K562 (cell line): ENCODE measurements around the gene NCKAP1. TPM values are rescaled to one million over a fixed set of nuclear protein-coding genes. Genes with fewer than 3 reads are reported as not detected.

Source experiments
- ATAC-seq: fragments of 200-7000 bp; cut with Tn5 transposase; 3 replicates; pipeline ENCODE4 v1.9.1; 2020; ENCODE audit warnings: moderate library complexity
- BruUV-seq: library from RNA; stranded (reverse); fragments of 400-500 nt; replicated peaks from 2 replicates; lab custom pipeline; 2021; lab: Mats Ljungman, UMichigan
- CTCF ChIA-PET: fragments of 300-600 bp; formaldehyde crosslinking; extraction: SDS; loops from one replicate; lab custom pipeline; 2021; ENCODE audit warnings: low intra/inter-chr PET ratio; lab: Yijun Ruan, JAX
- POLR2A ChIA-PET: fragments of 300-600, 350-650 bp; sonication (Branson Sonifier 250); formaldehyde crosslinking; extraction: SDS; loops from one replicate; lab custom pipeline; 2021; ENCODE audit warnings: antibody characterized with exemption, inconsistent platforms; lab: Yijun Ruan, JAX
- DNase-seq, 4 experiments: peaks; one replicate each; pipeline versions ENCODE4 v3.0.0 to v3.0.0-alpha.2; 2011 to 2018; ENCODE audit warnings: low spot score in 3 of 4, mixed read lengths in 3 of 4; ENCODE audit errors: extremely low read depth in 1 of 4
- FAIRE-seq: peaks from 2 replicates; lab custom pipeline; 2011; peaks lifted over from hg19 to GRCh38; lab: Jason Lieb, UNC
- H2AFZ ChIP-seq: 2 replicates; pipeline ENCODE4 v1.6.0; 2011; ENCODE audit warnings: low read depth, low read length, control low read depth, inconsistent platforms
- H3K27ac ChIP-seq: fragments of 200-600 bp; 3 replicates; pipeline ENCODE4 v1.8.0; 2011; ENCODE audit warnings: low read depth, mild to moderate bottlenecking, control low read depth, inconsistent platforms, low read length, moderate library complexity, mixed read lengths; ENCODE audit errors: extremely low read depth
- H3K27me3 ChIP-seq, 2 experiments: fragments of 300-600 bp in 1 of 2; 2 replicates in 1 of 2; 3 replicates in 1 of 2; pipeline versions ENCODE4 v1.6.0 to v1.8.0; 2011; ENCODE audit warnings: inconsistent platforms in 2 of 2, low read length in 2 of 2, mild to moderate bottlenecking in 1 of 2, mixed read lengths in 1 of 2, moderate library complexity in 1 of 2; ENCODE audit not compliant: control insufficient read depth in 2 of 2, insufficient read depth in 2 of 2
- H3K36me3 ChIP-seq: fragments of 300-600 bp; 3 replicates; pipeline ENCODE4 v1.8.0; 2011; ENCODE audit warnings: mild to moderate bottlenecking, low read length, inconsistent platforms; ENCODE audit not compliant: control insufficient read depth, insufficient read depth
- H3K4me1 ChIP-seq, 2 experiments: fragments of 200-600 bp in 1 of 2; replicated peaks in 1 of 2; 2 replicates in 1 of 2; 3 replicates in 1 of 2; pipeline versions ENCODE4 v1.5.1 to v1.8.0; 2011; ENCODE audit warnings: inconsistent platforms in 2 of 2, low read length in 2 of 2, mild to moderate bottlenecking in 1 of 2, mixed read lengths in 1 of 2, moderate library complexity in 1 of 2; ENCODE audit not compliant: control insufficient read depth in 2 of 2, insufficient read depth in 2 of 2
- H3K4me2 ChIP-seq: 2 replicates; pipeline ENCODE4 v1.6.1; 2011; ENCODE audit warnings: low read length, control low read depth, inconsistent platforms, mixed read lengths; ENCODE audit not compliant: insufficient read depth
- H3K4me3 ChIP-seq: fragments of 200-600 bp; sonication (generic), shearing (Covaris generic); 2 replicates; pipeline ENCODE4 v1.5.1; 2016; ENCODE audit warnings: control low read depth, inconsistent platforms
- H3K79me2 ChIP-seq: fragments of 200-600 bp; 3 replicates; pipeline ENCODE4 v1.8.0; 2011; ENCODE audit warnings: low read length, inconsistent platforms; ENCODE audit not compliant: control insufficient read depth, insufficient read depth
- H3K9ac ChIP-seq, 2 experiments: 2 replicates each; pipeline versions ENCODE4 v1.6.0 to v1.6.1; 2011; ENCODE audit warnings: low read depth in 2 of 2, low read length in 2 of 2, control low read depth in 1 of 2, inconsistent platforms in 1 of 2, mild to moderate bottlenecking in 1 of 2, mixed read lengths in 1 of 2; ENCODE audit not compliant: insufficient read depth in 1 of 2
- H3K9me1 ChIP-seq: one replicate; pipeline ENCODE4 v1.6.0; 2011; ENCODE audit warnings: inconsistent platforms, mild to moderate bottlenecking, low read length, moderate library complexity; ENCODE audit not compliant: control insufficient read depth, insufficient read depth
- H3K9me3 ChIP-seq: replicated peaks from 2 replicates; pipeline ENCODE4 v1.5.1; 2011; ENCODE audit warnings: low read depth, low read length, inconsistent platforms; ENCODE audit not compliant: control insufficient read depth, insufficient read depth
- H4K20me1 ChIP-seq: replicated peaks from 2 replicates; pipeline ENCODE4 v1.6.1; 2011; ENCODE audit warnings: low read length, inconsistent platforms, mixed read lengths; ENCODE audit not compliant: control insufficient read depth, insufficient read depth
- BRD4 ChIP-seq: fragments of 200-600 bp; sonication (generic); IDR thresholded peaks from 2 replicates; pipeline ENCODE4 v1.6.1; 2017; ENCODE audit warnings: inconsistent platforms
- DACH1 ChIP-seq: fragments of 450-650 bp; IDR thresholded peaks from 2 replicates; pipeline ENCODE4 v1.6.1; 2018; ENCODE audit not compliant: partially characterized antibody
- EHMT2 ChIP-seq: fragments of 450-650 bp; IDR thresholded peaks from 2 replicates; pipeline ENCODE4 v1.6.1; 2018; ENCODE audit warnings: antibody characterized with exemption
- EP300 ChIP-seq: IDR thresholded peaks from 2 replicates; pipeline ENCODE4 v1.6.1; 2012; ENCODE audit warnings: low read length, improper control_type of control experiment
- FOSL1 ChIP-seq: fragments of 200-800 bp; sonication (Bioruptor generic); conservative IDR thresholded peaks from 2 replicates; pipeline ENCODE4 v1.6.1; 2016; ENCODE audit warnings: missing genetic modification characterization, missing compliant biosample characterization
- JUN ChIP-seq, 2 experiments: sonication (generic) in 1 of 2; formaldehyde crosslinking in 1 of 2; IDR thresholded peaks; 2 replicates each; pipeline versions ENCODE4 v1.6.1 to v1.8.0; 2012 to 2022; ENCODE audit warnings: borderline replicate concordance in 2 of 2, mild to moderate bottlenecking in 2 of 2, improper control_type of control experiment in 1 of 2, low read depth in 1 of 2, low read length in 1 of 2, missing genetic modification reagents in 1 of 2
- MIER1 ChIP-seq: fragments of 450-650 bp; IDR thresholded peaks from 2 replicates; pipeline ENCODE4 v1.6.1; 2016; ENCODE audit warnings: antibody characterized with exemption, mild to moderate bottlenecking, low read depth
- NCOA4 ChIP-seq: fragments of 450-650 bp; IDR thresholded peaks from 2 replicates; pipeline ENCODE4 v1.6.1; 2018; ENCODE audit warnings: mild to moderate bottlenecking; ENCODE audit not compliant: partially characterized antibody
- SAFB2 ChIP-seq: fragments of 200-400 bp; formaldehyde crosslinking; IDR thresholded peaks from 2 replicates; pipeline ENCODE4 v1.6.1; 2018; ENCODE audit warnings: borderline replicate concordance, low read length, low read depth, moderate library complexity; ENCODE audit not compliant: severe bottlenecking
- SMARCC2 ChIP-seq: fragments of 450-650 bp; IDR thresholded peaks from 2 replicates; pipeline ENCODE4 v1.6.1; 2017; ENCODE audit warnings: antibody characterized with exemption, moderate library complexity, mild to moderate bottlenecking, low read depth
- ZNF197 ChIP-seq: fragments of 200-800 bp; sonication (Bioruptor generic); IDR thresholded peaks from 2 replicates; pipeline ENCODE4 v1.6.1; 2016; ENCODE audit warnings: low read depth, missing genetic modification characterization, missing compliant biosample characterization
- ZNF766 ChIP-seq: fragments of 200-800 bp; sonication (Bioruptor generic); conservative IDR thresholded peaks from 2 replicates; pipeline ENCODE4 v1.6.1; 2016; ENCODE audit warnings: missing genetic modification characterization, missing compliant biosample characterization
- ZSCAN32 ChIP-seq: fragments of 450-650 bp; formaldehyde crosslinking; IDR thresholded peaks from 2 replicates; pipeline ENCODE4 v1.4.0; 2020; ENCODE audit warnings: mild to moderate bottlenecking, moderate library complexity
- WGBS: fragments of 100-300 bp; shearing (Covaris generic); methylation state at CpG from one replicate; pipeline ENCODE4 v1.1.6; 2016; ENCODE audit warnings: low coverage, mixed read lengths; ENCODE audit not compliant: insufficient coverage; ENCODE audit errors: missing lambda C conversion rate; 5-methylcytosine and 5-hydroxymethylcytosine counted together
- in situ Hi-C: fragments of 300-500 bp; cut with MboI; formaldehyde crosslinking; loops from 4 replicates; pipeline ENCODE4 v1.15.0; 2018; ENCODE audit warnings: inconsistent platforms, mixed read lengths
- intact Hi-C: fragments of 100-400 bp; cut with micrococcal nuclease; formaldehyde crosslinking; loops from 2 replicates; pipeline ENCODE4 v1.14.2; 2022
- polyA plus RNA-seq, 8 experiments: library from polyadenylated mRNA; depleted of rRNA in 4 of 8; stranded (reverse) in 5 of 8; unstranded in 3 of 8; fragments of >200 nt; fragmentation: Nextera tagmentation in 2 of 8; fragmentation: Illumina TruSeq in 1 of 8; extraction: Ambion mirVana in 2 of 8; extraction: Trizol in 1 of 8; gene quantifications; 2 replicates each; pipeline versions ENCODE4 v1.2.1 to v1.2.3, GENCODE V29; 2011 to 2014; ENCODE audit warnings: inconsistent platforms in 1 of 8, missing spikeins in 1 of 8
- total RNA-seq, 7 experiments: library from RNA; depleted of rRNA in 6 of 7; stranded (reverse); fragments of >200 nt in 6 of 7; fragmentation: Illumina TruSeq in 2 of 7; extraction: Trizol in 2 of 7; gene quantifications; 2 replicates each; pipeline versions ENCODE4 v1.2.1 to v1.2.3, GENCODE V29; 2011 to 2021; ENCODE audit warnings: low replicate concordance in 1 of 7
- TF ChIP-seq, protein P1 (sequence below): sonication (generic); formaldehyde crosslinking; IDR thresholded peaks from 2 replicates; pipeline ENCODE4 v1.8.0; 2022; ENCODE audit warnings: mild to moderate bottlenecking, missing genetic modification reagents
- TF ChIP-seq, protein P2 (sequence below): fragments of 200-800 bp; sonication (Bioruptor generic); IDR thresholded peaks from 2 replicates; pipeline ENCODE4 v1.6.1; 2017; ENCODE audit warnings: missing genetic modification characterization, missing compliant biosample characterization
- TF ChIP-seq, protein P3 (sequence below): fragments of 450-650 bp; IDR thresholded peaks from 2 replicates; pipeline ENCODE4 v1.7.1; 2018; ENCODE audit warnings: mild to moderate bottlenecking, low read depth; ENCODE audit not compliant: partially characterized antibody

The NCKAP1 gene
- total and polyA plus RNA-seq, 9 of the 15 experiments (the other 6 are each of a cell fraction or from before 2014, with no cell fraction given): 34.0 to 153 (median 88.7) TPM

DNA sequence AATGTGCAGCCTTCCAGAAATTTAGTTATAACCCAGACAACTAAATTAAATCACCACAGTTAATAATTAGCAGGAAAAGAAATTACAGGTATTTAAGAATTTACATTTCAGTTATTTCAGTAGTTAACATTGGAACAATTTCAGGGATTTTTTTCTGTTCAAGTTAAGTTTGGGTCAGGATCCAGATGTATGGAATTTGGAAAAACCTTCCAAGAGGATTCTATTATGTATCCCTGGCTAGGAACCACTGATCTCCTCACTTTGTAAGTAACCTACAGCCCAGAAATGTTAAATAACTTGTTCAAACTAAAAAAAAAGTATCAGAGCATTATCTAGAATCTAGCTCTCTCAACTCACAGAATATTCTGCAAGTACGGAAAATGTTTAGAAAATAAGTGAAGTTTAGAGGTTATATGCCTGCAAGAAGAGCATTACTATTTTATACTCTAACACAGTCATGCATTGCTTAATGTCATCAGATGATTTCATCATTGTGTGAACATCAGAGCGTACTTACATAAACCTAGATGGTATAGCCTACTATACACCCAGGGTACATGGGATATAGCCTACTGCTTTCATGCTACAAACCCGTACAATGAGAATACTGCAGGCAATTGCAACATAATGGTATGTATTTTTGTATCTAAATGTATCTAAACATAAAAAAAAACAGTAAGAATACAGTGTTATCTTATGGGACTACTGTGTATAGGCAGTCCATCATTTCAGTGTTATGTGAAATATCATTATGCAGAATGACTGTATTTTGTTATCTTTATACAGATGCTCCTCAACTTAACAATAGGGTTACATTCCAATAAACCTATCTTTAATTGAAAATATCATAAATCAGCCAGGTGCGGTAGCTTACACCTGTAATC lies 6.1 kb downstream of the NCKAP1 start:
- DNase-seq (no peak), ATAC-seq (peak; percentile 61), FAIRE-seq (no peak)
- Histone ChIP-seq H3K27me3 (no peaks in the 10 kb centered on the region), H3K4me1 (peaks cover 11 to 29% of the 10 kb centered on the region in 2 experiments), H3K9ac (peak overlapping the region in 1 of 2 experiments; percentile 16; a peak in 1 of 4 replicates), H3K27ac (peak overlapping the region; percentile 13; the same call in 2 of the 3 replicates), H3K79me2 (peaks cover 100% of the 10 kb centered on the region), H3K9me3 (no peaks in the 10 kb centered on the region), H4K20me1 (no peaks in the 10 kb centered on the region; the same call in 1 of the 2 replicates), H3K4me2 (peak overlapping the region; percentile 51; the same call in 1 of the 2 replicates), H2AFZ (no peak overlapping the region), H3K9me1 (no peaks in the 10 kb centered on the region), H3K36me3 (peaks cover 3% of the 10 kb centered on the region; the same call in 1 of the 3 replicates), H3K4me3 (no peak overlapping the region)
- WGBS: 41% methylated on average over 4 of the region's 4 CpGs
- no TSS peak for BruUV-seq
- ChIA-PET POLR2A (interaction anchor here (0.7 to 1.7 kb wide), 7 partner anchors 9 to 22 kb away, joined by 3 to 6 read pairs (median 5); no protein-coding TSS in a partner anchor), CTCF (no interaction called here)
- in situ Hi-C loops: no loop called here
- intact Hi-C loops: no loop called here
- TF ChIP-seq FOSL1 (tag) (0 out of 2 replicates have a peak, but pooled peaks have one; percentile 16), ZSCAN32 (CRISPR knock-in tag) (peak; percentile 73), ZNF766 (CRISPR knock-in tag) (0 out of 2 replicates have a peak, but pooled peaks have one; percentile 22), JUN (IDR thresholded peaks at IDR 0.05; ENCODE audit: borderline replicate concordance, low read depth, low read length) (peak; percentile 59), JUN (CRISPR knock-in tag; IDR thresholded peaks at IDR 0.05; ENCODE audit: borderline replicate concordance) (no peak), EHMT2 (no peak), SMARCC2 (peak; percentile 28; the same call in 1 of the 2 replicates), EP300 (peak; percentile 67), SAFB2 (no peak), DACH1 (no peak), BRD4 (0 out of 2 replicates have a peak, but pooled peaks have one; percentile 42), ZNF197 (CRISPR knock-in tag) (0 out of 2 replicates have a peak, but pooled peaks have one; percentile 44), NCOA4 (no peak), MIER1 (no peak)
- TF ChIP-seq, protein P1, sequence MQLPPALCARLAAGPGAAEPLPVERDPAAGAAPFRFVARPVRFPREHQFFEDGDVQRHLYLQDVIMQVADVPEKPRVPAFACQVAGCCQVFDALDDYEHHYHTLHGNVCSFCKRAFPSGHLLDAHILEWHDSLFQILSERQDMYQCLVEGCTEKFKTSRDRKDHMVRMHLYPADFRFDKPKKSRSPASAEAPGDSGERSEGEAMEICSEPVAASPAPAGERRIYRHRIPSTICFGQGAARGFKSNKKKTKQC: no peak
- TF ChIP-seq, protein P2, sequence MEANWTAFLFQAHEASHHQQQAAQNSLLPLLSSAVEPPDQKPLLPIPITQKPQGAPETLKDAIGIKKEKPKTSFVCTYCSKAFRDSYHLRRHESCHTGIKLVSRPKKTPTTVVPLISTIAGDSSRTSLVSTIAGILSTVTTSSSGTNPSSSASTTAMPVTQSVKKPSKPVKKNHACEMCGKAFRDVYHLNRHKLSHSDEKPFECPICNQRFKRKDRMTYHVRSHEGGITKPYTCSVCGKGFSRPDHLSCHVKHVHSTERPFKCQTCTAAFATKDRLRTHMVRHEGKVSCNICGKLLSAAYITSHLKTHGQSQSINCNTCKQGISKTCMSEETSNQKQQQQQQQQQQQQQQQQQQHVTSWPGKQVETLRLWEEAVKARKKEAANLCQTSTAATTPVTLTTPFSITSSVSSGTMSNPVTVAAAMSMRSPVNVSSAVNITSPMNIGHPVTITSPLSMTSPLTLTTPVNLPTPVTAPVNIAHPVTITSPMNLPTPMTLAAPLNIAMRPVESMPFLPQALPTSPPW (CRISPR knock-in tag): no peak
- TF ChIP-seq, protein P3, sequence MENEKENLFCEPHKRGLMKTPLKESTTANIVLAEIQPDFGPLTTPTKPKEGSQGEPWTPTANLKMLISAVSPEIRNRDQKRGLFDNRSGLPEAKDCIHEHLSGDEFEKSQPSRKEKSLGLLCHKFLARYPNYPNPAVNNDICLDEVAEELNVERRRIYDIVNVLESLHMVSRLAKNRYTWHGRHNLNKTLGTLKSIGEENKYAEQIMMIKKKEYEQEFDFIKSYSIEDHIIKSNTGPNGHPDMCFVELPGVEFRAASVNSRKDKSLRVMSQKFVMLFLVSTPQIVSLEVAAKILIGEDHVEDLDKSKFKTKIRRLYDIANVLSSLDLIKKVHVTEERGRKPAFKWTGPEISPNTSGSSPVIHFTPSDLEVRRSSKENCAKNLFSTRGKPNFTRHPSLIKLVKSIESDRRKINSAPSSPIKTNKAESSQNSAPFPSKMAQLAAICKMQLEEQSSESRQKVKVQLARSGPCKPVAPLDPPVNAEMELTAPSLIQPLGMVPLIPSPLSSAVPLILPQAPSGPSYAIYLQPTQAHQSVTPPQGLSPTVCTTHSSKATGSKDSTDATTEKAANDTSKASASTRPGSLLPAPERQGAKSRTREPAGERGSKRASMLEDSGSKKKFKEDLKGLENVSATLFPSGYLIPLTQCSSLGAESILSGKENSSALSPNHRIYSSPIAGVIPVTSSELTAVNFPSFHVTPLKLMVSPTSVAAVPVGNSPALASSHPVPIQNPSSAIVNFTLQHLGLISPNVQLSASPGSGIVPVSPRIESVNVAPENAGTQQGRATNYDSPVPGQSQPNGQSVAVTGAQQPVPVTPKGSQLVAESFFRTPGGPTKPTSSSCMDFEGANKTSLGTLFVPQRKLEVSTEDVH: peak; percentile 29
